HG02798 (cell line): ENCODE data around the gene ATP5F1A.
"Not testable (repeated sequence)": the region's sequence is repeated elsewhere in the genome, so short reads cannot be mapped to it uniquely, and the experiment has no call there.

Source experiments
- ATAC-seq: cut with Tn5 transposase; IDR thresholded peaks from one replicate; pipeline ENCODE4 v1.9.1; 2021; ENCODE audit warnings: mild to moderate bottlenecking; ENCODE audit not compliant: unreplicated experiment, poor library complexity

The ATP5F1A gene

DNA sequence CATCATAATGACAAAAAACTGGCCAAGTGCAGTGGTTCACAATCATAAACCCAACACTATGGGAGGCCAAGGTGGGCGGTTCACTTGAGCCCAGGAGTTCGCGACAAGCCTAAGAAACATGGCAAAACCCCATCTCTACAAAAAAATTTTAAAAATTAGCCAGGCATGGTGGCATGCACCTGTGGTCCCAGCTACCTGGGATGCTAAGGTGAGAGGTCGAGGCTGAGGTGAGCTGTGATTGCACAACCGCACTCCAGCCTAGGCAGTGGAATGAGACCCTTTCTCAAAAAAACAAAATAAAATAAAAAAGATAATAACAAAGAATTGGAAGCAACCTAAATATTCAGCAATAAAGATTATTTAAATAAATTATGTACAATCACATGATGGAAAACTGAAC lies 47.8 kb downstream of the ATP5F1A start:
- no peak for ATAC-seq

- no peak for ATAC-seq
Measured at GRCh38 chr18:46048641-46049040, 49.5 kb downstream of the ATP5F1A start.

DNA sequence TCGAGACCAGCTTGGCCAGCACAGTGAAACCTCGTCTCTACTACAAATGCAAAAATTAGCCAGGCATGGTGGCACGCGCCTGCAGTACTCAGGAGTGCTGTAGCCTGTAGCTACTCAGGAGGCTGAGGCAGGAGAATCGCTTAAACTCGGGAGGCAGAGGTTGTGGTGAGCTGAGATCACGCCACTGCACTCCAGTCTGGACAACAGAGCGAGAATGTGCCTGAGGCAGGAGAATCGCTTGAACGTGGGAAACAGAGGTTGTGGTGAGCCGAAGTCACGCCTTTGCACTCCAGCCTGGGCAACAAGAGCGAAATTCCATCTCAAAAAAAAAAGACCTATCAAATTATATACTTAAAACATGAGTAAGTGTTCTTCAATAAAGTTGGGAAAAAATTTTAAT lies 50.7 kb downstream of the ATP5F1A start:
- not testable (repeated sequence) for ATAC-seq

DNA sequence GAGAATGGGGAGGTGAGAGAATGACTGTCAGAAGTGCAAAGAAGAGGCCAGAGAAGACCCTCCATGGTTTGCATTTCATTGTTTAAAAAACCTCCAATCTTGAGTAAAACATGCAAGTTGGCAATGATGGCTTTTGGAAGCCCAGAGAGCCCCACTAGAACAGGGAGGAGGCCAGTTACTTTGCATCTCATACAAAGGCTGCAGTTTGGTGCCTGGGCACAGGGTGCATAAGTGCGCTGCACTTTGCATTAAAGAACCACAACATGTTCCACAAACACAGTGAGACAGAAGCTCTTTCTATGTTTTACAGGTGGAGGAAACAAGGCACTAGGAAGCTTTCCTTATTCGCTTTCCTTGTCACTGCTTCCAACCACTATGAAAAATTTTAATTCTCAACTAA lies 51.4 kb downstream of the ATP5F1A start:
- no peak for ATAC-seq

- no peak for ATAC-seq
Measured at GRCh38 chr18:46046126-46046525, 52.0 kb downstream of the ATP5F1A start.

DNA sequence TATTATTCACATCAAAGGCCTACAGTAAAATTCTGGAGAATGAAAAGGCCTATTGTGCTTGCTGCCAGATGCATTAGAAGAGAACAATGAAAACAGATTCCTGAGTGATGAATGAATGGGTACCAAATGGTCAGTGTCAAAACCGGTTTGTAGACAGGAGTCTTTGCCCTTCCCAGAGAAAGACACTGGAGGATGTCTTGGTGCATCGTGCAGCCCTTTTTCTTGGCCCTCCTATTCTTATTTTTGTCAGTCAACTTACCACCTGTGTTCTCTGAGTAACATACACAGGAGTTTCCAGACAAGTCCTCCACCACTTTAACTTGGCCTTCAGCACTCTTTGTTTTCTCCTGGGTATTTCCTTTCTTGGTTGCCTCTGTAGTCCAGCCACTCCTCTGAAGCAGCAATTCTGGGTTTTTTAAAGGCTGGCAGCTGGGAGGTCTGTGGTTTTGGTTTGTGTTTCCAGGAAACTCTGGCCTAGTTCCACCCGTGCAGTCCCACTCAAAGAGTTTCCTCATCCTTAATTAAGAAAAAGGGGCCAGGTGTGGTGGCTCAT lies 55.4 kb downstream of the ATP5F1A start:
- ATAC-seq, result no peak

- no peak for ATAC-seq
Measured at GRCh38 chr18:46040747-46041104, 57.4 kb downstream of the ATP5F1A start.

- ATAC-seq, result no peak
Measured at GRCh38 chr18:46040033-46040746, 57.9 kb downstream of the ATP5F1A start.

GRCh38 chr18:46037512-46038305 lies 60.4 kb downstream of the ATP5F1A start:
- no peak for ATAC-seq

- ATAC-seq, result no peak
Measured at GRCh38 chr18:46035696-46036680, 62.1 kb downstream of the ATP5F1A start.

DNA sequence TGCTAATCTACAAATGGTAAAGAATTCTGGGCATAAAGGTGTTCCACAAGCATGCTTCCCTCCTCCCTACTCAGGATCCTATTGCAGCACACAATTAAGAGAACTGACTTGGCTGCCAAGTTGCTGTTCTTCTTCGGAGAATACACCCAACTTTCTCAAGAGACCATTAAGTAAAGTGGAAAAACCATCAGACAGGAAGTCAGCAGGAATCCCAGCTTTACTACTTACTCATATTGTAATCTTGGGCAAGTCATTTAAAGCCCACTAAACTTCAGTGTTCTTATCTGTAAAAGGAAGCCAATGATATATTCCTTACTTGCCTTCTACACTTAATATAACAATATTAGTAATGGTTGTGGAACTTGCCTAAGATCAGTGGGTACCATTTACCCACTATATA lies 63.9 kb downstream of the ATP5F1A start:
- no peak for ATAC-seq

DNA sequence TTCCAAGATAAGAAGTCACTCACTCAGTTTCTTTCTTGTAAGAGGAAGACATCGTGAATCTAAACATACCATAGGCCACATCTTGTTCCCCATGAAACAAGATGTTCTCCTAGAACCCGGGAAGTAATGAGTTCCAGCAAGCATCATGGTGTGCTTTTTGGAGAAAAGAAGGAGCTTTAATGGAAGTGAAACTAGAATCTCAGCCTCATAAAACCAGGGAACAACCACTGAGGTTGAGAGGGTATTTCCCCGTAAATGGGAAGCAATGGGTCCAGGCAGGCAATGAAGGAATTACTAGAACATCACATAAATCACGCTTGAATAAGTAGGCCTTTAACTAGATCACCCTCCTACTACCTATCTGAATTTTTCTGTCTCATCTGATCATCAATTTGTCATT lies 66.4 kb downstream of the ATP5F1A start:
- ATAC-seq, result no peak
